ENCODE data around the gene FHL1.
"Not testable (repeated sequence)": the region's sequence is repeated elsewhere in the genome, so short reads cannot be mapped to it uniquely, and the experiment has no call there.

Gene FHL1

DNA sequence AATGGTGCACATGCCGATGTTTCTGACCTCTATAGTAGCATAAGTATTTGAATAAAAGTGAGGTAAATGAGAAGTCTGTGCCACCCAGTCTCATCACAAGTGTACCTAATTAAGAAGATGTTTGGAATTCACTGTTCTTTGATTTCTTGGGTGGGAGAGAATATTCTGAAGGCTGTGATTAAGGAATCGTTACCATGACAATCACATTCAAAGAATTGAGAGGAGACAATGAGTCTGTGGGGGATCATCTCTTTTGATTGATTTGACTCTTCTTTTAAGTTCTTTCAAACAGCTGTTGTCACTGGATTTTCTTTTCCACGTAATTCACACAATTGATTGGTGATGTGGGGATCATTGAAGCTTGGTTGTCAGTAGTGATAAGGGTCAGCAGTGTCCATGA lies 18.1 kb downstream of the FHL1 start:
- no peak overlapping the region for H3K4me3 ChIP-seq (ENCODE audit: severe bottlenecking)
- no peaks in the 10 kb centered on the region for H3K36me3 ChIP-seq (ENCODE audit: low read depth)
- TF ChIP-seq, protein P1, sequence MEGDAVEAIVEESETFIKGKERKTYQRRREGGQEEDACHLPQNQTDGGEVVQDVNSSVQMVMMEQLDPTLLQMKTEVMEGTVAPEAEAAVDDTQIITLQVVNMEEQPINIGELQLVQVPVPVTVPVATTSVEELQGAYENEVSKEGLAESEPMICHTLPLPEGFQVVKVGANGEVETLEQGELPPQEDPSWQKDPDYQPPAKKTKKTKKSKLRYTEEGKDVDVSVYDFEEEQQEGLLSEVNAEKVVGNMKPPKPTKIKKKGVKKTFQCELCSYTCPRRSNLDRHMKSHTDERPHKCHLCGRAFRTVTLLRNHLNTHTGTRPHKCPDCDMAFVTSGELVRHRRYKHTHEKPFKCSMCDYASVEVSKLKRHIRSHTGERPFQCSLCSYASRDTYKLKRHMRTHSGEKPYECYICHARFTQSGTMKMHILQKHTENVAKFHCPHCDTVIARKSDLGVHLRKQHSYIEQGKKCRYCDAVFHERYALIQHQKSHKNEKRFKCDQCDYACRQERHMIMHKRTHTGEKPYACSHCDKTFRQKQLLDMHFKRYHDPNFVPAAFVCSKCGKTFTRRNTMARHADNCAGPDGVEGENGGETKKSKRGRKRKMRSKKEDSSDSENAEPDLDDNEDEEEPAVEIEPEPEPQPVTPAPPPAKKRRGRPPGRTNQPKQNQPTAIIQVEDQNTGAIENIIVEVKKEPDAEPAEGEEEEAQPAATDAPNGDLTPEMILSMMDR (IDR thresholded peaks at IDR 0.05; ENCODE audit: poor library complexity, severe bottlenecking) = no peak
- ATAC-seq (ENCODE audit: low read depth) (no peak), DNase-seq (ENCODE audit: low spot score) (no peak)
- H3K4me1 ChIP-seq (ENCODE audit: insufficient read depth, poor library complexity, severe bottlenecking) = peaks cover 26% of the 10 kb centered on the region
- peak overlapping the region; percentile 67 for H3K27ac ChIP-seq (ENCODE audit: poor library complexity, severe bottlenecking)
- H3K9me3 ChIP-seq (ENCODE audit: severe bottlenecking) = no peaks in the 10 kb centered on the region
- no peaks in the 10 kb centered on the region for H3K27me3 ChIP-seq (ENCODE audit: insufficient read depth, poor library complexity, severe bottlenecking)

DNA sequence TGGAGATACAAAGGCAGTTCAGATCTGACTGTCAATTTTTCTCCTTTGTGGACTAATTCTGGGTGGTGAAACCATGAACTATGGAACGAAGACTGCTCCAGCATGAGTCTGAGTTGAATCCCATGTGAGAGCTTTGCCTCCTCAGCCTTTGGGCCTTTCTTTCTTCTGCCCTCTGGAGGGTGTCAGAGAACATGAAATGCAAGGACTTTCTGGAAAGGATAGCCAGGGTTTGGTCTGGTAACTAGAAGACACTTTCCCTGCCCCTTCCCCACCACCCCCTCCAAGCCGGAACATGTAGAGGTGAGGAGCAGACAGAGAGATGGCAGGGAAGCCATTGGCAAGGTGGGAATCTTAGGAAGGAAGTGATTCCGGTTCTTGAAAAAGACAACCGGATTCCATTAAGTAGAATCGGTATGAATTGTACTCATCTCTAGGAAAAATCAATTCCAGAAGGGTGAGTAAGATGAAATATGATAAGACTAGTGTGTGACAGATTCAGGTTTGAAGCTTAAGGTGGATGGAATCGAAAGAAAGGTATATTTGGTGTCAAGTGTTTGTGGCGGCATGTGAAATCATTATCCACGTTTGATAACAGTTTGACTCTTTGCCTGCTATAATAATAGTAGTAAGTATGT lies 19.0 kb downstream of the FHL1 start:
- no peaks in the 10 kb centered on the region for H3K9me3 ChIP-seq (ENCODE audit: severe bottlenecking)
- DNase-seq (ENCODE audit: low spot score) (no peak), ATAC-seq (ENCODE audit: low read depth) (peak; percentile 58)
- H3K4me3 ChIP-seq (ENCODE audit: severe bottlenecking) = no peak overlapping the region
- TF ChIP-seq, protein P1 (IDR thresholded peaks at IDR 0.05; ENCODE audit: poor library complexity, severe bottlenecking) = no peak
- peak overlapping the region; percentile 67 for H3K27ac ChIP-seq (ENCODE audit: poor library complexity, severe bottlenecking)
- H3K27me3 ChIP-seq (ENCODE audit: insufficient read depth, poor library complexity, severe bottlenecking) = no peaks in the 10 kb centered on the region
- H3K4me1 ChIP-seq (ENCODE audit: insufficient read depth, poor library complexity, severe bottlenecking) = peaks cover 26% of the 10 kb centered on the region
- H3K36me3 ChIP-seq (ENCODE audit: low read depth) = no peaks in the 10 kb centered on the region

DNA sequence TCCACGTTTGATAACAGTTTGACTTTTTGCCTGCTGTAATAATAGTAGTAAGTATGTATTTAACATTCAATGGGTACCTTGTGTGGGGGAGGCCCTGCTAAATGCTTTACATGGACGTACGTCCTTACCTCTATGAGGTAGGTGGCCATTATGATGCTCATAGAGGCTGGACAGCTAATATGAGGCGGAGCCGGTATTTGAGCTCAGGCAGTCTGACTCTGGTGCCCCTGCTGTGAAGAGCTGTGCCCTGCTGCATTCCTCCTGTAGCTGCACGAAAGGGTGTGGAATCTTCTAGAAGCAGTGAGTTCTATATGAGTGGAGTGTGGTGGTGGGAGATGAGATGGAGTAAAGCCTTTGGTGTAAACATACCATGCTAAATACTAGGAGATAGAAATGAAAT lies 20.7 kb downstream of the FHL1 start:
- not testable (repeated sequence) for DNase-seq (ENCODE audit: low spot score); H3K27me3 ChIP-seq (ENCODE audit: insufficient read depth, poor library complexity, severe bottlenecking); H3K36me3 ChIP-seq (ENCODE audit: low read depth); H3K9me3 ChIP-seq (ENCODE audit: severe bottlenecking); H3K4me3 ChIP-seq (ENCODE audit: severe bottlenecking); H3K27ac ChIP-seq (ENCODE audit: poor library complexity, severe bottlenecking); ATAC-seq (ENCODE audit: low read depth)
- H3K4me1 ChIP-seq (ENCODE audit: insufficient read depth, poor library complexity, severe bottlenecking) = peaks cover 22% of the 10 kb centered on the region

DNA sequence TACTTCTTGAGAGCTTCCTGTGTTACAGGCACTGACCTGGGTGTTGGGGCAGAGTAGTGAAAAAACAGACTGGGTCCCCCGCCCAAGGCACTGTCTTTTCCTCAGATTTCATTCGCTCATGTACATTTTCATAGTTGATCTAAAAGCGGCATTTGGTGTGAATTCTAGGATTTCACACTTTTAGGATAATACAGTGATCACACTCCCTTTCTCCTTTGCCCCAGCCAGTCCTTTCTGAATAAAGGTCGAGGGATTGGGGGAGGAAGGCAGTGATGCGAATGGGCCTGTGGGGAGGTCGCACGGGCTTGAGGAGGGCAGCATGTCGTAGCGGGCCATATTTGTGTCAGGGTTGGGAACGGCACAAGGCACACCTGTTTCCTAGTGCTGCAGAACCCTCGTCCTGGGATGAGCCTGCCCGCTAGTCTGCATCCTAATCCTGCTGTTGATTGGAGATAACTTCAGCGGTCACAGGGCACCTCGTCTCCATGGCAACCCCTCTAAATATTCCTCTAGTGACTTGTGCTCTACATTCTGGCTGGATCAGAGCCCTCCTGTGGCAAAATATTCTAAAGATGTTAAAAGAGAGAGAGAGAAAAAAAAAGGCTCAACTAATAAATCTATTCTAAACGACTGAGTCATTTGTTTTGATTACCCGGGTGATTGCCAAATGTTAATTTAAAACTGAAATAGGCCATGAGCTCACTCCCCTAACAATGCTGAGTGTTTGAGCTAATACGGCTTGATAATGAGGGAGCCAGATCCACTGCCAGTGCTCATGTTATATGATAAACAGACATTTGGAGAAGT lies 21.8 kb downstream of the FHL1 start:
- Histone ChIP-seq H3K4me3 (ENCODE audit: severe bottlenecking) (no peak overlapping the region), H3K4me1 (ENCODE audit: insufficient read depth, poor library complexity, severe bottlenecking) (peaks cover 19% of the 10 kb centered on the region), H3K27ac (ENCODE audit: poor library complexity, severe bottlenecking) (peak overlapping the region; percentile 8), H3K27me3 (ENCODE audit: insufficient read depth, poor library complexity, severe bottlenecking) (no peaks in the 10 kb centered on the region), H3K9me3 (ENCODE audit: severe bottlenecking) (no peaks in the 10 kb centered on the region), H3K36me3 (ENCODE audit: low read depth) (no peaks in the 10 kb centered on the region)
- peak; percentile 35 for DNase-seq (ENCODE audit: low spot score)
- peak; percentile 67 for ATAC-seq (ENCODE audit: low read depth)
- TF ChIP-seq, protein P1 (IDR thresholded peaks at IDR 0.05; ENCODE audit: poor library complexity, severe bottlenecking) = no peak

DNA sequence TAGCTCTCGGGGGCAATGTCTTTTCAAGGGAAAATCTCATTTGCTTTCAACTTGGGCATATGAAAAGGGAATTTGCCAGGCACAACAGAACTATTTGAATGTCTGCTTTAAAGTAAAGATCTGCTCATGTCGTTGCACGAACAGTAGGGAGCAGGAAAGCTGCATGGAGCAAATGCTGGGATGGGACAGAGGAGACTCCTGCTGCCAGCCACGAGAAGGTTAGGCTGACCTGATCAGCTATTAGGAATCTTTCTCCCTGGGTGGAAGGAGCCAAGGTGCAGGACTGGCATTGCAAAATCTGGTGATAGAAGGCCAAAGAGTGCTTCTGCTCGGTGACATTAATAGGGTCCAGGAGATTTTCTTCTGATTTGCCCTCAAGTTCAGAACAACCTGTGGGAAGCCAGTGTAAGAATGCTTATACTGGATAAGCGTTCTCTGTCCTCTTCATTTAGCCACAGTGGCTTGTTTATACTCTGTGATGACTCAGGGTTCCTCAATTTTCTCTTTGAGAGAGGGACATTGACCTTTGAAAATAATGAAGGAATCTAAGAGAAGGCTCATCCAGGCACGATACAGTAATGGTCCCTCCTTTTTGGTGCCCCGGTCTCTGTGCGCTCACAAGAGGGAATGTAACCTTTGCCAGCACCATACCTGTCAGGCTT lies 22.9 kb downstream of the FHL1 start:
- no peak for DNase-seq (ENCODE audit: low spot score)
- no peak overlapping the region for H3K4me3 ChIP-seq (ENCODE audit: severe bottlenecking)
- no peaks in the 10 kb centered on the region for H3K9me3 ChIP-seq (ENCODE audit: severe bottlenecking)
- H3K27me3 ChIP-seq (ENCODE audit: insufficient read depth, poor library complexity, severe bottlenecking) = no peaks in the 10 kb centered on the region
- peaks cover 19% of the 10 kb centered on the region for H3K4me1 ChIP-seq (ENCODE audit: insufficient read depth, poor library complexity, severe bottlenecking)
- peak overlapping the region; percentile 8 for H3K27ac ChIP-seq (ENCODE audit: poor library complexity, severe bottlenecking)
- ATAC-seq (ENCODE audit: low read depth) = no peak
- TF ChIP-seq, protein P1 (IDR thresholded peaks at IDR 0.05; ENCODE audit: poor library complexity, severe bottlenecking) = no peak
- H3K36me3 ChIP-seq (ENCODE audit: low read depth) = no peaks in the 10 kb centered on the region; the same call in 1 of the 2 replicates

All from RWPE2 (cell line).